CD4-positive, alpha-beta T cell (primary cell): ENCODE results near the gene KRTAP5-2. TPM values are rescaled to one million over a fixed set of nuclear protein-coding genes. Genes with fewer than 3 reads are reported as not detected.

Experiments used
- ATAC-seq: fragments of 200-7000 bp; cut with Tn5 transposase; one replicate; pipeline ENCODE4 v1.10.0; 2022; ENCODE audit warnings: mild to moderate bottlenecking; ENCODE audit not compliant: poor library complexity
- CTCF ChIA-PET: fragments of 350-600 bp; sonication (Branson Sonifier 250); formaldehyde crosslinking; loops from one replicate; lab custom pipeline; 2021; ENCODE audit warnings: antibody characterized with exemption, inconsistent platforms; lab: Charles Lee
- POLR2A ChIA-PET: fragments of 350-600 bp; sonication (Branson Sonifier 250); formaldehyde crosslinking; loops from one replicate; lab custom pipeline; 2021; ENCODE audit warnings: antibody characterized with exemption, inconsistent platforms; lab: Charles Lee
- DNase-seq, 14 experiments: peaks; one replicate each; pipeline ENCODE4 v3.0.0-alpha.2; 2013 to 2020; ENCODE audit warnings: mixed read lengths in 2 of 14
- H3K27ac ChIP-seq, 2 donors: one replicate each; pipeline versions ENCODE4 v1.5.1 to v1.7.0; 2013; ENCODE audit warnings: low read length in 2 of 2, low read depth in 1 of 2, mild to moderate bottlenecking in 1 of 2
- H3K27me3 ChIP-seq, 2 experiments: 1 replicate in 1 of 2; 2 replicates in 1 of 2; pipeline versions ENCODE4 v1.6.1 to v1.7.0; 2013; ENCODE audit warnings: low read length in 2 of 2, control low read depth in 1 of 2, mild to moderate bottlenecking in 1 of 2, moderate library complexity in 1 of 2; ENCODE audit not compliant: insufficient read depth in 2 of 2, control insufficient read depth in 1 of 2
- H3K36me3 ChIP-seq: one replicate; pipeline ENCODE4 v1.6.1; 2013; ENCODE audit warnings: low read length, control low read depth; ENCODE audit not compliant: insufficient read depth
- H3K4me1 ChIP-seq: one replicate; pipeline ENCODE4 v1.6.1; 2013; ENCODE audit warnings: low read length, control low read depth; ENCODE audit not compliant: insufficient read depth
- H3K4me3 ChIP-seq: one replicate; pipeline ENCODE4 v1.5.1; 2013; ENCODE audit warnings: mild to moderate bottlenecking, low read length, moderate library complexity
- H3K9me3 ChIP-seq, 2 experiments: 1 replicate in 1 of 2; 2 replicates in 1 of 2; pipeline versions ENCODE4 v1.6.1 to v1.7.0; 2013; ENCODE audit warnings: low read length in 2 of 2, mild to moderate bottlenecking in 2 of 2, control low read depth in 1 of 2, moderate library complexity in 1 of 2; ENCODE audit not compliant: control insufficient read depth in 1 of 2, insufficient read depth in 1 of 2
- H3K27ac Mint-ChIP-seq: one replicate; pipeline ENCODE4 v1.8.0; 2020; ENCODE audit warnings: mixed read lengths
- H3K27me3 Mint-ChIP-seq: one replicate; pipeline ENCODE4 v1.8.0; 2021; ENCODE audit warnings: mixed read lengths
- H3K36me3 Mint-ChIP-seq: one replicate; pipeline ENCODE4 v1.8.0; 2021; ENCODE audit warnings: low read depth, mixed read lengths
- H3K4me1 Mint-ChIP-seq: one replicate; pipeline ENCODE4 v1.8.0; 2021; ENCODE audit warnings: low read depth, mixed read lengths
- H3K4me3 Mint-ChIP-seq: one replicate; pipeline ENCODE4 v1.8.0; 2020; ENCODE audit warnings: mild to moderate bottlenecking, mixed read lengths
- H3K9me3 Mint-ChIP-seq: one replicate; pipeline ENCODE4 v1.8.0; 2020; ENCODE audit warnings: mixed read lengths
- intact Hi-C, 2 experiments: fragments of 100-400 bp; cut with DNase I in 1 of 2; cut with micrococcal nuclease in 1 of 2; formaldehyde crosslinking; loops; one replicate each; pipeline versions ENCODE4 v1.15.1 to v1.9.0; 2023 to 2025; cut with DNase I, micrococcal nuclease
- total RNA-seq, 174 experiments: library from RNA in 2 of 174; stranded (reverse) in 2 of 174; gene quantifications; one replicate each; pipeline ENCODE4 v1.2.3 and lab custom pipeline; 2021 to 2026
- TF ChIP-seq, protein P1 (sequence below): fragments of 200-600 bp; IDR thresholded peaks from one replicate; pipeline ENCODE4 v1.8.0; 2022; ENCODE audit warnings: antibody characterized with exemption, mild to moderate bottlenecking

The KRTAP5-2 gene
- total RNA-seq, 2 experiments from 2014 or later = not detected

- no peaks in the 10 kb centered on the region for H3K9me3 ChIP-seq
- intact Hi-C loops = loop anchor here (5.0 to 10.0 kb wide), 6 partner anchors 118 to 725 kb away; partner anchors contain the start of genes CTSD (in 1 of the 2), POLR2L (in 1 of the 2), TOLLIP (in 1 of the 2) and TSPAN4 (in 1 of the 2)
- ChIA-PET POLR2A (interaction anchor here (2.2 kb wide), 1 partner anchor 23 kb away, joined by 7 read pairs; no protein-coding TSS in a partner anchor), CTCF (interaction anchor here (1.0 to 1.4 kb wide), 2 partner anchors 23 to 25 kb away, joined by 4 read pairs; no protein-coding TSS in a partner anchor)
- H3K27ac Mint-ChIP-seq = peak overlapping the region; percentile 84
- DNase-seq (peak in 1 of 14 experiments; percentile 8), ATAC-seq (no peak)
- H3K4me1 Mint-ChIP-seq = peaks cover 24% of the 10 kb centered on the region
- H3K27ac ChIP-seq = no peak overlapping the region
- H3K27me3 Mint-ChIP-seq = no peaks in the 10 kb centered on the region
- no peak overlapping the region for H3K4me3 ChIP-seq
- H3K36me3 ChIP-seq = no peaks in the 10 kb centered on the region
- H3K9me3 Mint-ChIP-seq = no peaks in the 10 kb centered on the region
- H3K27me3 ChIP-seq = no peaks in the 10 kb centered on the region
- H3K4me1 ChIP-seq = peaks cover 45% of the 10 kb centered on the region
- no peaks in the 10 kb centered on the region for H3K36me3 Mint-ChIP-seq
- H3K4me3 Mint-ChIP-seq = peak overlapping the region; percentile 88
- TF ChIP-seq, protein P1, sequence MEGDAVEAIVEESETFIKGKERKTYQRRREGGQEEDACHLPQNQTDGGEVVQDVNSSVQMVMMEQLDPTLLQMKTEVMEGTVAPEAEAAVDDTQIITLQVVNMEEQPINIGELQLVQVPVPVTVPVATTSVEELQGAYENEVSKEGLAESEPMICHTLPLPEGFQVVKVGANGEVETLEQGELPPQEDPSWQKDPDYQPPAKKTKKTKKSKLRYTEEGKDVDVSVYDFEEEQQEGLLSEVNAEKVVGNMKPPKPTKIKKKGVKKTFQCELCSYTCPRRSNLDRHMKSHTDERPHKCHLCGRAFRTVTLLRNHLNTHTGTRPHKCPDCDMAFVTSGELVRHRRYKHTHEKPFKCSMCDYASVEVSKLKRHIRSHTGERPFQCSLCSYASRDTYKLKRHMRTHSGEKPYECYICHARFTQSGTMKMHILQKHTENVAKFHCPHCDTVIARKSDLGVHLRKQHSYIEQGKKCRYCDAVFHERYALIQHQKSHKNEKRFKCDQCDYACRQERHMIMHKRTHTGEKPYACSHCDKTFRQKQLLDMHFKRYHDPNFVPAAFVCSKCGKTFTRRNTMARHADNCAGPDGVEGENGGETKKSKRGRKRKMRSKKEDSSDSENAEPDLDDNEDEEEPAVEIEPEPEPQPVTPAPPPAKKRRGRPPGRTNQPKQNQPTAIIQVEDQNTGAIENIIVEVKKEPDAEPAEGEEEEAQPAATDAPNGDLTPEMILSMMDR = no peak
Measured at GRCh38 chr11:1570001-1570453, 28.1 kb downstream of the KRTAP5-2 start.

DNA sequence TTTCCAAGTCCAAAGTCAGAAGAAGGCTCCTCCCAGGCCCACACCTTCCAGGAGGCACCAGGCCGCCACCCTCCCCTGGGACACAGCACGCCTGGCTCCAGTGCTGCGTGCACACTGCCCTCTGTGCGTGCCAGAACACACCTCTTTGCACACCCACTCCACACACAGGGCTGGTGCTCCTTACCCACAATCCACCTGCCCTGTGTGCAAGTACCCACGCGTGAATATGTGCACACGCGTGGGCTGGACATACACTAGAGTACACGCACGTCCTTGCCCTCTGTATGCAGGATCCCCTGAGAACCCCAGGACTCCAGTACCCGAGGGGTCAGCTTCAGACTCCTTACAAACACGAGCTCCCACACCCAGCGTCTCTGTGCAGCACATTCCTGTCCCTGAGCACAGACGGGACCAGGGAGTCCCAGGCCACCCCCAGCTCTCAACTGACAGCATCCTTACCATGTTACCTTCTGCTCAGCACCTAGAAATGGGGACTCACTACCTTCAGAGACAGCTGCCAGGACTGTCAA is 28.8 kb downstream of the KRTAP5-2 start:
- ATAC-seq = no peak
- intact Hi-C loops = no loop called here
- Histone ChIP-seq H3K4me1 (peaks cover 43% of the 10 kb centered on the region), H3K36me3 (no peaks in the 10 kb centered on the region), H3K9me3 (no peaks in the 10 kb centered on the region), H3K4me3 (no peak overlapping the region), H3K27me3 (no peaks in the 10 kb centered on the region), H3K27ac (no peak overlapping the region)
- Mint-ChIP-seq H3K27ac (peak overlapping the region; percentile 68), H3K27me3 (no peaks in the 10 kb centered on the region), H3K9me3 (no peaks in the 10 kb centered on the region), H3K4me3 (peak overlapping the region; percentile 83), H3K36me3 (no peaks in the 10 kb centered on the region), H3K4me1 (peaks cover 24% of the 10 kb centered on the region)
- ChIA-PET CTCF (interaction anchor here (0.7 to 1.4 kb wide), 3 partner anchors 23 to 26 kb away, joined by 3 to 4 read pairs (median 4); no protein-coding TSS in a partner anchor), POLR2A (no interaction called here)
- DNase-seq = peak in 3 of 14 experiments; percentile 19 to 37 (median 20)
- TF ChIP-seq, protein P1 = no peak

GRCh38 chr11:1568441-1568911 is 29.6 kb downstream of the KRTAP5-2 start:
- H3K4me3 ChIP-seq = no peak overlapping the region
- intact Hi-C loops = no loop called here
- POLR2A ChIA-PET = no interaction called here
- Mint-ChIP-seq H3K27ac (peak overlapping the region; percentile 56), H3K4me3 (peak overlapping the region; percentile 60), H3K27me3 (no peaks in the 10 kb centered on the region), H3K36me3 (no peaks in the 10 kb centered on the region), H3K4me1 (peaks cover 17% of the 10 kb centered on the region), H3K9me3 (no peaks in the 10 kb centered on the region)
- no peaks in the 10 kb centered on the region for H3K36me3 ChIP-seq
- H3K27me3 ChIP-seq = no peaks in the 10 kb centered on the region
- TF ChIP-seq, protein P1 = no peak
- no peaks in the 10 kb centered on the region for H3K9me3 ChIP-seq
- ATAC-seq (no peak), DNase-seq (peak in 7 of 14 experiments; percentile 21 to 81 (median 50))
- CTCF ChIA-PET = interaction anchor here (0.7 to 1.6 kb wide), 2 partner anchors 10 to 22 kb away, joined by 3 to 4 read pairs; no protein-coding TSS in a partner anchor
- H3K27ac ChIP-seq = no peak overlapping the region
- peaks cover 35% of the 10 kb centered on the region for H3K4me1 ChIP-seq
